ENCODE data around the gene ELFN1. TPM values are rescaled to one million over a fixed set of nuclear protein-coding genes. Genes with fewer than 3 reads are reported as not detected.

ELFN1 gene
- total and polyA plus RNA-seq, 5 donors from 2014 or later: not detected

DNA sequence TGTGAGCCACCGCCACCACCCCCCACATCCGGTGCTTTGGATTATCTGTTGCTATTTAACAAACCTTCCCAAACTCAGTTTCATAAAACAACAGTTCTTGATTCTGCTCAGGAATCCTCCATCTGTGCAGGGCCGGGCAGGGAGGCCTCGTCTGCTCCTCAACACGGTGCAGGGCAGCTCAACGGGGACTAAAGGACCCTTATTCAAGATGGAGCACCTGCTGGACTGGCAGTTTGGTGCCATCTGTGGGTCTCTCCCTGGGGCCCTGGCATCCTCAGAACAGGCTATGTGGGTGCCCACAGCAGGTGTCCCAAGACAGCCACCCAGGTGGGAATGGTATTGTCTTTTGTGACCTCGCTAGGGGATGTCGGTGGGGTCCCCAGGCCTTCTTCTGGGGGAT is 31.0 kb upstream of the ELFN1 start:
- DNase-seq (no peak), ATAC-seq (ENCODE audit: low read depth in 2 of 2) (no peak)
- Mint-ChIP-seq H3K36me3 (no peaks in the 10 kb centered on the region), H3K4me3 (no peak overlapping the region), H3K27me3 (peaks cover 7% of the 10 kb centered on the region), H3K27ac (no peak overlapping the region), H3K9me3 (peaks cover 0 to 20% (median 4%) of the 10 kb centered on the region in 7 donors), H3K4me1 (peaks cover 0 to 2% (median 0%) of the 10 kb centered on the region in 4 donors)
- no peaks in the 10 kb centered on the region for H3K36me3 ChIP-seq (ENCODE audit: control insufficient read depth, insufficient read depth, low read length)
- no peak overlapping the region for H3K4me3 ChIP-seq (ENCODE audit: low read depth, low read length)
- H3K4me1 ChIP-seq (ENCODE audit: control insufficient read depth, insufficient read depth, low read length, poor library complexity, severe bottlenecking): no peaks in the 10 kb centered on the region
- no peak overlapping the region for H3K27ac ChIP-seq (ENCODE audit: insufficient read depth, low read length, poor library complexity, severe bottlenecking)
- peaks cover 5 to 14% of the 10 kb centered on the region in 2 experiments for H3K9me3 ChIP-seq (ENCODE audit: control insufficient read depth in 2 of 2, low read length in 2 of 2)
- no peaks in the 10 kb centered on the region for H3K27me3 ChIP-seq (ENCODE audit: control insufficient read depth, insufficient read depth, low read length)

- Histone ChIP-seq H3K9me3 (ENCODE audit: control insufficient read depth in 2 of 2, low read length in 2 of 2) (peaks cover 5 to 11% of the 10 kb centered on the region in 2 experiments), H3K4me1 (ENCODE audit: control insufficient read depth, insufficient read depth, low read length, poor library complexity, severe bottlenecking) (no peaks in the 10 kb centered on the region), H3K27me3 (ENCODE audit: control insufficient read depth, insufficient read depth, low read length) (no peaks in the 10 kb centered on the region), H3K4me3 (ENCODE audit: low read depth, low read length) (no peak overlapping the region), H3K27ac (ENCODE audit: insufficient read depth, low read length, poor library complexity, severe bottlenecking) (no peak overlapping the region), H3K36me3 (ENCODE audit: control insufficient read depth, insufficient read depth, low read length) (no peaks in the 10 kb centered on the region)
- H3K4me1 Mint-ChIP-seq: peaks cover 0 to 2% (median 0%) of the 10 kb centered on the region in 4 donors
- peaks cover 8% of the 10 kb centered on the region for H3K27me3 Mint-ChIP-seq
- no peak overlapping the region for H3K4me3 Mint-ChIP-seq
- peaks cover 0 to 17% (median 2%) of the 10 kb centered on the region in 7 donors for H3K9me3 Mint-ChIP-seq
- no peaks in the 10 kb centered on the region for H3K36me3 Mint-ChIP-seq
- no peak overlapping the region for H3K27ac Mint-ChIP-seq
- ATAC-seq (ENCODE audit: low read depth in 2 of 2): no peak
- no peak for DNase-seq
Observed at GRCh38 chr7:1639532-1640175, 30.4 kb upstream of the ELFN1 start.

- peaks cover 8% of the 10 kb centered on the region for H3K27me3 Mint-ChIP-seq
- no peaks in the 10 kb centered on the region for H3K36me3 ChIP-seq (ENCODE audit: control insufficient read depth, insufficient read depth, low read length)
- peaks cover 0 to 2% (median 0%) of the 10 kb centered on the region in 4 donors for H3K4me1 Mint-ChIP-seq
- no peak overlapping the region for H3K4me3 Mint-ChIP-seq
- peaks cover 2 to 11% of the 10 kb centered on the region in 2 experiments for H3K9me3 ChIP-seq (ENCODE audit: control insufficient read depth in 2 of 2, low read length in 2 of 2)
- no peak for ATAC-seq (ENCODE audit: low read depth in 2 of 2)
- no peak for DNase-seq
- H3K36me3 Mint-ChIP-seq: no peaks in the 10 kb centered on the region
- no peak overlapping the region for H3K27ac ChIP-seq (ENCODE audit: insufficient read depth, low read length, poor library complexity, severe bottlenecking)
- no peaks in the 10 kb centered on the region for H3K27me3 ChIP-seq (ENCODE audit: control insufficient read depth, insufficient read depth, low read length)
- H3K4me1 ChIP-seq (ENCODE audit: control insufficient read depth, insufficient read depth, low read length, poor library complexity, severe bottlenecking): no peaks in the 10 kb centered on the region
- peaks cover 0 to 13% (median 0%) of the 10 kb centered on the region in 7 donors for H3K9me3 Mint-ChIP-seq
- H3K27ac Mint-ChIP-seq: no peak overlapping the region
- no peak overlapping the region for H3K4me3 ChIP-seq (ENCODE audit: low read depth, low read length)
Observed at GRCh38 chr7:1640376-1641172, 29.5 kb upstream of the ELFN1 start.

- no peak overlapping the region for H3K4me3 Mint-ChIP-seq
- DNase-seq (no peak), ATAC-seq (ENCODE audit: low read depth in 2 of 2) (no peak)
- H3K9me3 Mint-ChIP-seq: peaks cover 0 to 8% (median 0%) of the 10 kb centered on the region in 7 donors
- Histone ChIP-seq H3K9me3 (ENCODE audit: control insufficient read depth in 2 of 2, low read length in 2 of 2) (peaks cover 2 to 11% of the 10 kb centered on the region in 2 experiments), H3K4me1 (ENCODE audit: control insufficient read depth, insufficient read depth, low read length, poor library complexity, severe bottlenecking) (no peaks in the 10 kb centered on the region), H3K4me3 (ENCODE audit: low read depth, low read length) (no peak overlapping the region), H3K36me3 (ENCODE audit: control insufficient read depth, insufficient read depth, low read length) (no peaks in the 10 kb centered on the region), H3K27me3 (ENCODE audit: control insufficient read depth, insufficient read depth, low read length) (no peaks in the 10 kb centered on the region), H3K27ac (ENCODE audit: insufficient read depth, low read length, poor library complexity, severe bottlenecking) (no peak overlapping the region)
- H3K27ac Mint-ChIP-seq: no peak overlapping the region
- peaks cover 4% of the 10 kb centered on the region for H3K27me3 Mint-ChIP-seq
- peaks cover 0 to 2% (median 0%) of the 10 kb centered on the region in 4 donors for H3K4me1 Mint-ChIP-seq
- no peaks in the 10 kb centered on the region for H3K36me3 Mint-ChIP-seq
Observed at GRCh38 chr7:1641173-1641572, 28.9 kb upstream of the ELFN1 start.

DNA sequence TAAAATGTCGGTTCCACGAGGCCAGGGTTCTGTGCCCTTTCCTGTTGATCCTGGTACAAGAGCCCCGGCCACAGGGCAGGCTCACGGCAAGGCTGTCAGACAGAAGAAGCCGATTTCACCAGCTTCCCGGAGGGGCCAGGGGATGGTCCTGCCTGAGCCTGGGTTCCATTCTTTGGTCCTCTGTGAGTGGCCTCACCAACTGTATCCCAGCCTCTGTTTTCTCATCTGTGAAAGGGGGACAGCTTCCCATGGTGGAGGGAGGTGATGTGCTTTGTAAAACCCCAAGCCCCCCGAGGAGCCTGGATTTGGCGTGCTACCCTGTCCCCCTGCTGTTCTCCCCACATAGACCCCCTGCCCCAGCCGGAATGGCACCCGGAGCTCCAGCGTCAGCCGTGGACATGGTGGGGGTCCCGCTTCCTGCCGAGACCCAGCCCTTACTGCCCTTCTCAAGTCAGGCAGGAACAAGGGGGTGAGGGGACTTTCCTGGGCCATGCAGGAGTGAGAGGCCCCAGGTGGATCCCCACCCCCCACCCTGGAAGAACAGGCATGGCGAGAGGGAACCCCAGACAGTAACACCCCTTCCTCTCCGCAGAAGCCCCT is 28.3 kb upstream of the ELFN1 start:
- no peak overlapping the region for H3K4me3 Mint-ChIP-seq
- Histone ChIP-seq H3K9me3 (ENCODE audit: control insufficient read depth in 2 of 2, low read length in 2 of 2) (peaks cover 2 to 9% of the 10 kb centered on the region in 2 experiments), H3K4me3 (ENCODE audit: low read depth, low read length) (no peak overlapping the region), H3K27me3 (ENCODE audit: control insufficient read depth, insufficient read depth, low read length) (no peaks in the 10 kb centered on the region), H3K36me3 (ENCODE audit: control insufficient read depth, insufficient read depth, low read length) (no peaks in the 10 kb centered on the region), H3K27ac (ENCODE audit: insufficient read depth, low read length, poor library complexity, severe bottlenecking) (no peak overlapping the region), H3K4me1 (ENCODE audit: control insufficient read depth, insufficient read depth, low read length, poor library complexity, severe bottlenecking) (no peaks in the 10 kb centered on the region)
- no peaks in the 10 kb centered on the region for H3K36me3 Mint-ChIP-seq
- peaks cover 4% of the 10 kb centered on the region for H3K27me3 Mint-ChIP-seq
- peaks cover 0 to 6% (median 0%) of the 10 kb centered on the region in 7 donors for H3K9me3 Mint-ChIP-seq
- peaks cover 0 to 2% (median 0%) of the 10 kb centered on the region in 4 donors for H3K4me1 Mint-ChIP-seq
- no peak for ATAC-seq (ENCODE audit: low read depth in 2 of 2)
- no peak for DNase-seq
- no peak overlapping the region for H3K27ac Mint-ChIP-seq

DNA sequence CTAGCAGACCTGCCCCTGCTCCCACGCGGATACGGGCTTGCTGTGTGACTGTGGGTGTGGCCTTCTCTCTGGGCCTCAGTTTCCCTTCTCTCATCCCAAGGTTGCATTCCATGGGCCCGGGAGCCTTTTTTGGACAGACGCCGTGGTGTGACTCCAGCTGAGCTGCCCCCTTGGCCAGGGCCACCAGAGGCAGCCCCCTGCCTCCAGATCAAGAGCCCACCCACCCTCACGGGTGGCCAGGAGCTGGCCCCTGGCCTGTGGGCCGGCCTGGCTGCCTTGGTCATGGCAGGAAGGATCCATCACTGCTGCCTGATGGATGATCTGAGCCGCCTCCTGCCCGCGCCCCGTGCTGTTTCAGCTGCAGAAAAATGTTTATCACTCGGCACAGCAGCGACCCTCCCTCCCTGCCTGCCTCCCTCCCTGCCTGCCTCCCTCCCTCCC is 27.8 kb upstream of the ELFN1 start:
- Histone ChIP-seq H3K36me3 (ENCODE audit: control insufficient read depth, insufficient read depth, low read length) (no peaks in the 10 kb centered on the region), H3K4me3 (ENCODE audit: low read depth, low read length) (no peak overlapping the region), H3K9me3 (ENCODE audit: control insufficient read depth in 2 of 2, low read length in 2 of 2) (peaks cover 0 to 4% of the 10 kb centered on the region in 2 experiments), H3K27ac (ENCODE audit: insufficient read depth, low read length, poor library complexity, severe bottlenecking) (no peak overlapping the region), H3K27me3 (ENCODE audit: control insufficient read depth, insufficient read depth, low read length) (no peaks in the 10 kb centered on the region), H3K4me1 (ENCODE audit: control insufficient read depth, insufficient read depth, low read length, poor library complexity, severe bottlenecking) (no peaks in the 10 kb centered on the region)
- peaks cover 0 to 2% (median 0%) of the 10 kb centered on the region in 4 donors for H3K4me1 Mint-ChIP-seq
- H3K27me3 Mint-ChIP-seq: peaks cover 4% of the 10 kb centered on the region
- ATAC-seq (ENCODE audit: low read depth in 2 of 2) (no peak), DNase-seq (no peak)
- no peak overlapping the region for H3K27ac Mint-ChIP-seq
- no peaks in the 10 kb centered on the region for H3K36me3 Mint-ChIP-seq
- H3K4me3 Mint-ChIP-seq: no peak overlapping the region
- H3K9me3 Mint-ChIP-seq: peaks cover 0 to under 1% (median 0%) of the 10 kb centered on the region in 7 donors

DNA sequence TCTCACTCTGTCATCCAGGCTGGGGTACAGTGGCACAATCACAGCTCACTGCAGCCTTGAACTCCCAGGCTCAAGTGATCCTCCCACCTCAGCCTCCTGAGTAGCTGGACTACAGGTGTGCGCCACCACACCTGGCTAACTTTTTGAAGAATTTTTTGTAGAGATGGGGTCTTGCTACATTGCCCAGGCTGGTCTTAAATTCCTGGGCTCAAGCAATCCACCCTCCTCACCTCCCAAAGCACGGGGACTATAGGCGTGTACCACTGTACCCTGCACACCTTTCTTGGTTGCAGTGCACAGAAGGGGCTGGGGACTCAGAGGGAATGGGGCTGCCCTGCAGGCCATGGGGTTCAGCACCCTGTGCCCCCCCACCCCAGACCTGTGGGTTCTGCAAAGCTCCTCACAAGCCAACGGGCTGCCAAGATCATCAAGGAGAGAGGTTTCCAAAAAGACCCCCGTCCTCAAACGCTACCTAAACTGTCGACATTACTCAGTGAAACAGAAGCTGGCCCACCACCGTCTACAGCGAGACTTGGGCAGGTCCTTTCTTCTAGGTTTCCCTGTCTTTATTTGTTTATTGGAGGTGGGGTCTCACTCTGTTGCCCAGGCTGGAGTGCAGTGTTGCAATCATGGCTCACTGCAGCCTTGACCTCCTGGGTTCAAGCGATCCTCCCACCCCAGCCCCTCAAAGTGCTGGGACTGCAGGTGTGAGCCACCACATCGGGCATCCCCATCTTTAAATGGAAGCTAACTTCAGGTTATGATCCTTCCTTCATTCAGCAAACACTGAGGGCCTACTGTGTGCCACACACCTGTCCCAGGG is 26.6 kb upstream of the ELFN1 start:
- Mint-ChIP-seq H3K4me3 (no peak overlapping the region), H3K27me3 (peaks cover 6% of the 10 kb centered on the region), H3K36me3 (no peaks in the 10 kb centered on the region), H3K27ac (no peak overlapping the region), H3K4me1 (peaks cover 0 to 2% (median 0%) of the 10 kb centered on the region in 4 donors), H3K9me3 (no peaks in the 10 kb centered on the region)
- DNase-seq (no peak), ATAC-seq (ENCODE audit: low read depth in 2 of 2) (no peak)
- Histone ChIP-seq H3K36me3 (ENCODE audit: control insufficient read depth, insufficient read depth, low read length) (no peaks in the 10 kb centered on the region), H3K4me3 (ENCODE audit: low read depth, low read length) (no peak overlapping the region), H3K9me3 (ENCODE audit: control insufficient read depth in 2 of 2, low read length in 2 of 2) (no peaks in the 10 kb centered on the region), H3K4me1 (ENCODE audit: control insufficient read depth, insufficient read depth, low read length, poor library complexity, severe bottlenecking) (no peaks in the 10 kb centered on the region), H3K27me3 (ENCODE audit: control insufficient read depth, insufficient read depth, low read length) (no peaks in the 10 kb centered on the region), H3K27ac (ENCODE audit: insufficient read depth, low read length, poor library complexity, severe bottlenecking) (no peak overlapping the region)
